OCI-LY7 (cell line): ENCODE measurements around the gene ARFIP2.

Experiments used
- CTCF ChIP-seq: fragments of 200-600 bp; sonication (generic); conservative IDR thresholded peaks from 2 replicates; pipeline ENCODE4 v1.5.1; 2014; ENCODE audit warnings: mild to moderate bottlenecking, antibody characterized with exemption, low read length, moderate library complexity, mixed read lengths
- EZH2phosphoT487 ChIP-seq: fragments of 200-600 bp; sonication (generic); IDR thresholded peaks from 2 replicates; pipeline ENCODE4 v1.6.1; 2018; ENCODE audit warnings: low read depth, borderline replicate concordance, mild to moderate bottlenecking, mixed run types, antibody characterized with exemption, low read length, moderate library complexity, mixed read lengths

GRCh38 chr11:6498121-6498520 is 17.0 kb upstream of the ARFIP2 start:
- TF ChIP-seq CTCF, result no peak
- TF ChIP-seq EZH2phosphoT487, result no peak
